ENCODE results near the gene SLC7A5.
"Not testable (repeated sequence)": the region's sequence is repeated elsewhere in the genome, so short reads cannot be mapped to it uniquely, and the experiment has no call there.

The SLC7A5 gene

GRCh38 chr16:87819282-87819681, 50.0 kb downstream of the SLC7A5 start:
- no peak for DNase-seq

- no peak for DNase-seq
Observed at GRCh38 chr16:87818533-87819161, 50.7 kb downstream of the SLC7A5 start.

GRCh38 chr16:87817910-87818309, 51.4 kb downstream of the SLC7A5 start:
- DNase-seq = no peak

GRCh38 chr16:87817370-87817769, 51.9 kb downstream of the SLC7A5 start:
- not testable (repeated sequence) for DNase-seq

GRCh38 chr16:87816507-87817100, 52.7 kb downstream of the SLC7A5 start:
- DNase-seq = no peak

GRCh38 chr16:87815567-87815966, 53.7 kb downstream of the SLC7A5 start:
- no peak for DNase-seq

- no peak for DNase-seq
Observed at GRCh38 chr16:87812200-87812656, 57.1 kb downstream of the SLC7A5 start.

- not testable (repeated sequence) for DNase-seq
Observed at GRCh38 chr16:87811454-87811853, 57.9 kb downstream of the SLC7A5 start.

- no peak for DNase-seq
Observed at GRCh38 chr16:87809150-87809902, 60.0 kb downstream of the SLC7A5 start.

- no peak for DNase-seq
Observed at GRCh38 chr16:87808108-87808507, 61.2 kb downstream of the SLC7A5 start.

- DNase-seq = peak in 2 of 4 experiments; percentile 32 to 51
Observed at GRCh38 chr16:87806641-87807546, 62.4 kb downstream of the SLC7A5 start.

GRCh38 chr16:87806261-87806640, 63.1 kb downstream of the SLC7A5 start:
- DNase-seq = peak in 1 of 4 experiments; percentile 26

- DNase-seq = no peak
Observed at GRCh38 chr16:87803385-87803784, 65.9 kb downstream of the SLC7A5 start.

- DNase-seq = no peak
Observed at GRCh38 chr16:87802670-87803069, 66.6 kb downstream of the SLC7A5 start.

GRCh38 chr16:87801679-87802259, 67.5 kb downstream of the SLC7A5 start:
- DNase-seq = no peak

- no peak for DNase-seq
Observed at GRCh38 chr16:87800497-87800896, 68.8 kb downstream of the SLC7A5 start.

- no peak for DNase-seq
Observed at GRCh38 chr16:87795336-87795735, 74.0 kb downstream of the SLC7A5 start.

- DNase-seq = no peak
Observed at GRCh38 chr16:87794485-87795078, 74.7 kb downstream of the SLC7A5 start.

GRCh38 chr16:87792205-87792565, 77.1 kb downstream of the SLC7A5 start:
- DNase-seq = no peak

- DNase-seq = no peak
Observed at GRCh38 chr16:87791295-87792204, 77.8 kb downstream of the SLC7A5 start.
